ENCODE measurements around the gene COL18A1.

GRCh38 chr21:45451771-45452182 is 46.8 kb downstream of the COL18A1 start:
- TF ChIP-seq CTCF (IDR thresholded peaks at IDR 0.05; ENCODE audit: low read depth, low read length, missing input control) (no peak), JUND (IDR thresholded peaks at IDR 0.05) (no peak), HNF4A (conservative IDR thresholded peaks at IDR 0.05) (no peak), TAF1 (conservative IDR thresholded peaks at IDR 0.05) (no peak), EGR1 (IDR thresholded peaks at IDR 0.05; ENCODE audit: low read depth in 2 of 2) (no peak), GABPA (IDR thresholded peaks at IDR 0.05 in 1 of 2, conservative IDR thresholded peaks at IDR 0.05 in 1 of 2) (no peak), MAX (IDR thresholded peaks at IDR 0.05) (no peak), YY1 (IDR thresholded peaks at IDR 0.05) (no peak), RXRA (IDR thresholded peaks at IDR 0.05) (no peak), REST (IDR thresholded peaks at IDR 0.05) (no peak)

Measured in liver (tissue), 3 donors.